AML-193 (cell line): ENCODE results near the gene BARX1.
A peak's percentile ranks its signal among the peaks of the same experiment; 100 is the strongest.
"Not testable (repeated sequence)": the region's sequence is repeated elsewhere in the genome, so short reads cannot be mapped to it uniquely, and the experiment has no call there.

ENCODE experiments used
- DNase-seq, 2 experiments: peaks; one replicate each; lab custom pipeline; 2025; lab: John Stamatoyannopoulos, UW

The BARX1 gene

GRCh38 chr9:93955111-93955980 is at the start of gene BARX1:
Gene BARX1, minus strand, starts transcription at chr9:93955355. Its CDS starts 209 bp downstream, at chr9:93955146.
- DNase-seq = no peak

GRCh38 chr9:94002316-94003140 is 47.4 kb upstream of the BARX1 start:
- DNase-seq = peak; percentile 25 to 34

GRCh38 chr9:93996863-93997262 is 41.7 kb upstream of the BARX1 start:
- DNase-seq = no peak

GRCh38 chr9:93996367-93996766 is 41.2 kb upstream of the BARX1 start:
- no peak for DNase-seq

- DNase-seq = no peak
Observed at GRCh38 chr9:93994545-93994944, 39.4 kb upstream of the BARX1 start.

GRCh38 chr9:93994132-93994531 is 39.0 kb upstream of the BARX1 start:
- DNase-seq = no peak

GRCh38 chr9:93992830-93993229 is 37.7 kb upstream of the BARX1 start:
- no peak for DNase-seq

GRCh38 chr9:93990448-93990847 is 35.3 kb upstream of the BARX1 start:
- DNase-seq = no peak

- DNase-seq = no peak
Observed at GRCh38 chr9:93988056-93988455, 32.9 kb upstream of the BARX1 start.

- no peak for DNase-seq
Observed at GRCh38 chr9:93984860-93985259, 29.7 kb upstream of the BARX1 start.

- no peak for DNase-seq
Observed at GRCh38 chr9:93983875-93984274, 28.7 kb upstream of the BARX1 start.

GRCh38 chr9:93979721-93980120 is 24.6 kb upstream of the BARX1 start:
- no peak for DNase-seq

- DNase-seq = no peak
Observed at GRCh38 chr9:93978551-93978950, 23.4 kb upstream of the BARX1 start.

- no peak for DNase-seq
Observed at GRCh38 chr9:93976973-93977372, 21.8 kb upstream of the BARX1 start.

GRCh38 chr9:93976081-93976480 is 20.9 kb upstream of the BARX1 start:
- DNase-seq = no peak

GRCh38 chr9:93975262-93975661 is 20.1 kb upstream of the BARX1 start:
- DNase-seq = no peak

GRCh38 chr9:93974151-93974550 is 19.0 kb upstream of the BARX1 start:
- no peak for DNase-seq

- not testable (repeated sequence) for DNase-seq
Observed at GRCh38 chr9:93972655-93973054, 17.5 kb upstream of the BARX1 start.

- DNase-seq = no peak
Observed at GRCh38 chr9:93969328-93969661, 14.1 kb upstream of the BARX1 start.

GRCh38 chr9:93968451-93969327 is 13.5 kb upstream of the BARX1 start:
- DNase-seq = no peak

- no peak for DNase-seq
Observed at GRCh38 chr9:93967020-93967803, 12.1 kb upstream of the BARX1 start.
